Keratinocyte (primary cell): ENCODE results near the gene PLA1A.

Source experiments
- EZH2 ChIP-seq: IDR thresholded peaks from one replicate; pipeline ENCODE4 v1.6.1; 2012; ENCODE audit warnings: inconsistent platforms, mild to moderate bottlenecking, low read length, moderate library complexity
- TF ChIP-seq, protein P1 (sequence below), 3 experiments: IDR thresholded peaks in 1 of 3; conservative IDR thresholded peaks in 1 of 3; optimal IDR thresholded peaks in 1 of 3; 2 replicates in 2 of 3; 3 replicates in 1 of 3; pipeline versions ENCODE3 to v1.5.1; 2011; ENCODE audit warnings: low read length in 3 of 3, mild to moderate bottlenecking in 3 of 3, moderate library complexity in 2 of 3, control low read depth in 1 of 3, inconsistent platforms in 1 of 3; ENCODE audit not compliant: insufficient read depth in 2 of 3; ENCODE audit errors: extremely low read depth in 1 of 3

DNA sequence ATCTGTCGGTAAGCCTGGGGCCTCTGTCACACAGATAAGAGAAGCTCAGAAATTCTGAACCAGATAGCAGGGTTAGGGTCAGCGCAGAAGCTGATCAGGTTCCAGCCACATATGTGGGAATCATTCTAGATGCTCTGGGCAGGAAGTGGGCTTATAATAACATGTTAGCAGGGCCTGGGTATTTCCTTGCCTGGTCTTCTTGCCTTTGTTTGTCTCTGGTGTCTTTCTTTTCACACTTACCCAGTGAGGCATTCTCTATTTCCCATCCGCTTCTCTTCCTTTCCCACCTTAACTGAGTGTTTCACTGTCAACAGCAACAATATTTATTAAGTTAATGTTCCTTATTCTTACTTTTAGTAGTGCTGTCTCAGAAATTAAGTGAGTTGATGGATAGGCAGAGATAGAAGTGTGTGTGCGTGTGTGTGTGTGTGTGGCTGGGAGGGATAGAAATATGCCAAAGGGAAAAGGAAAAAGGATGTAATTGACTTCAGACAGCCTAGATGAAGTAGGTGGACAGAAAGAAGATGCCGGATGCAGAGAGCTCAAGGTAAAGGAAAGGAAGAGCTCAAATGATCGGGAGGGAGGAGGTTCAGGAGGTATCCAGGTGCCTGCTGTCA, 2.0 kb downstream of the PLA1A start:
- TF ChIP-seq, protein P1, sequence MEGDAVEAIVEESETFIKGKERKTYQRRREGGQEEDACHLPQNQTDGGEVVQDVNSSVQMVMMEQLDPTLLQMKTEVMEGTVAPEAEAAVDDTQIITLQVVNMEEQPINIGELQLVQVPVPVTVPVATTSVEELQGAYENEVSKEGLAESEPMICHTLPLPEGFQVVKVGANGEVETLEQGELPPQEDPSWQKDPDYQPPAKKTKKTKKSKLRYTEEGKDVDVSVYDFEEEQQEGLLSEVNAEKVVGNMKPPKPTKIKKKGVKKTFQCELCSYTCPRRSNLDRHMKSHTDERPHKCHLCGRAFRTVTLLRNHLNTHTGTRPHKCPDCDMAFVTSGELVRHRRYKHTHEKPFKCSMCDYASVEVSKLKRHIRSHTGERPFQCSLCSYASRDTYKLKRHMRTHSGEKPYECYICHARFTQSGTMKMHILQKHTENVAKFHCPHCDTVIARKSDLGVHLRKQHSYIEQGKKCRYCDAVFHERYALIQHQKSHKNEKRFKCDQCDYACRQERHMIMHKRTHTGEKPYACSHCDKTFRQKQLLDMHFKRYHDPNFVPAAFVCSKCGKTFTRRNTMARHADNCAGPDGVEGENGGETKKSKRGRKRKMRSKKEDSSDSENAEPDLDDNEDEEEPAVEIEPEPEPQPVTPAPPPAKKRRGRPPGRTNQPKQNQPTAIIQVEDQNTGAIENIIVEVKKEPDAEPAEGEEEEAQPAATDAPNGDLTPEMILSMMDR (optimal IDR thresholded peaks at IDR 0.05 in 1 of 3, IDR thresholded peaks at IDR 0.05 in 1 of 3, conservative IDR thresholded peaks at IDR 0.05 in 1 of 3; ENCODE audit: extremely low read depth in 1 of 3, insufficient read depth in 2 of 3, low read length in 3 of 3) = no peak
- TF ChIP-seq EZH2 = no peak
